CD14-positive monocyte (primary cell): ENCODE measurements around the gene CORO1A. TPM values are rescaled to one million over a fixed set of nuclear protein-coding genes. Genes with fewer than 3 reads are reported as not detected.
"Not testable (repeated sequence)": the region's sequence is repeated elsewhere in the genome, so short reads cannot be mapped to it uniquely, and the experiment has no call there.

Experiments used
- DNase-seq, 3 donors: peaks; one replicate each; pipeline ENCODE4 v3.0.0-alpha.2; 2011 to 2022
- H2AFZ ChIP-seq: 2 replicates; pipeline ENCODE4 v1.6.0; 2012; ENCODE audit warnings: mild to moderate bottlenecking, low read depth, low read length, inconsistent platforms; ENCODE audit not compliant: insufficient read depth, poor library complexity, severe bottlenecking
- H3K27ac ChIP-seq, 2 donors: 1 replicate in 1 of 2; 2 replicates in 1 of 2; pipeline ENCODE4 v1.5.1; 2012 to 2013; ENCODE audit warnings: low read length in 2 of 2, control low read depth in 1 of 2, inconsistent platforms in 1 of 2, low read depth in 1 of 2, mild to moderate bottlenecking in 1 of 2
- H3K27me3 ChIP-seq, 2 donors: one replicate each; pipeline versions ENCODE4 v1.6.0 to v1.6.1; 2011 to 2013; ENCODE audit warnings: low read length in 2 of 2; ENCODE audit not compliant: control insufficient read depth in 2 of 2, insufficient read depth in 2 of 2
- H3K36me3 ChIP-seq, 2 donors: replicated peaks in 1 of 2; 1 replicate in 1 of 2; 2 replicates in 1 of 2; pipeline versions ENCODE4 v1.5.1 to v1.6.1; 2012 to 2013; ENCODE audit warnings: low read length in 2 of 2, control low read depth in 1 of 2, inconsistent platforms in 1 of 2, mild to moderate bottlenecking in 1 of 2; ENCODE audit not compliant: insufficient read depth in 2 of 2, control insufficient read depth in 1 of 2
- H3K4me1 ChIP-seq, 2 donors: 1 replicate in 1 of 2; 2 replicates in 1 of 2; pipeline versions ENCODE4 v1.5.1 to v1.6.1; 2012 to 2013; ENCODE audit warnings: low read length in 2 of 2, control low read depth in 1 of 2, inconsistent platforms in 1 of 2, mild to moderate bottlenecking in 1 of 2, moderate library complexity in 1 of 2; ENCODE audit not compliant: insufficient read depth in 2 of 2, control insufficient read depth in 1 of 2
- H3K4me2 ChIP-seq: replicated peaks from 2 replicates; pipeline ENCODE3; 2012; ENCODE audit warnings: low read length, moderate library complexity, mild to moderate bottlenecking; ENCODE audit not compliant: poor library complexity, severe bottlenecking; ENCODE audit errors: extremely low read depth
- H3K4me3 ChIP-seq, 3 experiments: fragments of 200-600 bp in 1 of 3; sonication (generic) in 1 of 3; replicated peaks in 1 of 3; 1 replicate in 2 of 3; 2 replicates in 1 of 3; pipeline ENCODE4 v1.5.1; 2011 to 2013; ENCODE audit warnings: low read length in 3 of 3, mild to moderate bottlenecking in 3 of 3, control low read depth in 2 of 3, low read depth in 2 of 3, inconsistent platforms in 1 of 3, moderate library complexity in 1 of 3
- H3K79me2 ChIP-seq: 2 replicates; pipeline ENCODE4 v1.6.0; 2012; ENCODE audit warnings: mild to moderate bottlenecking, control low read depth, inconsistent platforms, low read length, moderate library complexity; ENCODE audit not compliant: insufficient read depth
- H3K9ac ChIP-seq: 2 replicates; pipeline ENCODE4 v1.6.0; 2017; ENCODE audit warnings: low read length, mild to moderate bottlenecking; ENCODE audit not compliant: insufficient read depth, poor library complexity, severe bottlenecking
- H3K9me3 ChIP-seq, 2 donors: replicated peaks in 1 of 2; 1 replicate in 1 of 2; 2 replicates in 1 of 2; pipeline versions ENCODE4 v1.5.1 to v1.6.1; 2012 to 2013; ENCODE audit warnings: low read length in 2 of 2, control low read depth in 1 of 2; ENCODE audit not compliant: control insufficient read depth in 1 of 2, insufficient read depth in 1 of 2
- H4K20me1 ChIP-seq: 2 replicates; pipeline ENCODE4 v1.6.0; 2012; ENCODE audit warnings: mild to moderate bottlenecking, low read length, control low read depth, moderate library complexity; ENCODE audit not compliant: insufficient read depth
- H3K27ac Mint-ChIP-seq, 7 donors: one replicate each; pipeline ENCODE4 v1.8.0; 2020; ENCODE audit warnings: mild to moderate bottlenecking in 7 of 7, mixed read lengths in 7 of 7, moderate library complexity in 6 of 7, inconsistent platforms in 2 of 7
- H3K27me3 Mint-ChIP-seq, 3 donors: one replicate each; pipeline ENCODE4 v1.8.0; 2021 to 2022; ENCODE audit warnings: low read depth in 3 of 3, mild to moderate bottlenecking in 3 of 3, mixed read lengths in 3 of 3, moderate library complexity in 3 of 3, inconsistent platforms in 1 of 3
- H3K36me3 Mint-ChIP-seq, 2 donors: one replicate each; pipeline ENCODE4 v1.8.0; 2020; ENCODE audit warnings: mixed read lengths in 2 of 2, inconsistent platforms in 1 of 2, mild to moderate bottlenecking in 1 of 2
- H3K4me1 Mint-ChIP-seq: one replicate; pipeline ENCODE4 v1.8.0; 2020; ENCODE audit warnings: mild to moderate bottlenecking, mixed read lengths
- H3K4me3 Mint-ChIP-seq, 2 donors: one replicate each; pipeline ENCODE4 v1.8.0; 2020; ENCODE audit warnings: mild to moderate bottlenecking in 2 of 2, mixed read lengths in 2 of 2, moderate library complexity in 1 of 2
- H3K9me3 Mint-ChIP-seq, 7 donors: one replicate each; pipeline ENCODE4 v1.8.0; 2020 to 2022; ENCODE audit warnings: mixed read lengths in 7 of 7, mild to moderate bottlenecking in 6 of 7, moderate library complexity in 6 of 7, inconsistent platforms in 2 of 7
- WGBS: methylation state at CpG from one replicate; pipeline ENCODE4 v1.1.5; 2013; ENCODE audit warnings: missing lambda C conversion rate; ENCODE audit not compliant: insufficient coverage; 5-methylcytosine and 5-hydroxymethylcytosine counted together
- intact Hi-C, 2 donors: fragments of 100-400 bp; cut with micrococcal nuclease; formaldehyde crosslinking; loops; one replicate each; pipeline versions ENCODE4 v1.15.0 to v1.15.1; 2023
- polyA plus RNA-seq, 3 donors: library from polyadenylated mRNA; depleted of rRNA in 1 of 3; unstranded in 2 of 3; stranded (reverse) in 1 of 3; fragments of 300-500 nt in 2 of 3; fragments of >200 nt in 1 of 3; fragmentation: Illumina TruSeq in 2 of 3; gene quantifications; 1 replicate in 2 of 3; 2 replicates in 1 of 3; pipeline ENCODE4 v1.2.3, GENCODE V29; 2012 to 2021
- TF ChIP-seq, protein P1 (sequence below): fragments of 200-600 bp; IDR thresholded peaks from one replicate; pipeline ENCODE4 v1.8.0; 2022; ENCODE audit warnings: antibody characterized with exemption, mild to moderate bottlenecking

CORO1A gene
- polyA plus RNA-seq, 3 donors: 1,314 to 1,363 (median 1,346) TPM

GRCh38 chr16:30187556-30187865 lies 4.1 kb downstream of the CORO1A start:
- intact Hi-C loops: no loop called here
- H3K79me2 ChIP-seq: peaks cover 52% of the 10 kb centered on the region
- H3K36me3 ChIP-seq: peaks cover 22 to 29% of the 10 kb centered on the region in 2 donors
- 43% methylated on average over 3 of the region's 9 CpGs for WGBS
- H2AFZ ChIP-seq: no peak overlapping the region
- H3K4me1 ChIP-seq: peaks cover 39 to 43% of the 10 kb centered on the region in 2 donors
- no peaks in the 10 kb centered on the region for H3K27me3 ChIP-seq
- H3K27ac ChIP-seq: peak overlapping the region; percentile 42 to 70
- H3K9me3 ChIP-seq: no peaks in the 10 kb centered on the region
- Mint-ChIP-seq H3K27me3 (no peaks in the 10 kb centered on the region), H3K4me3 (no peak overlapping the region), H3K9me3 (no peaks in the 10 kb centered on the region), H3K4me1 (peaks cover 28% of the 10 kb centered on the region), H3K27ac (peak overlapping the region; percentile 85 to 95 (median 90)), H3K36me3 (peaks cover 19 to 34% of the 10 kb centered on the region in 2 donors)
- H4K20me1 ChIP-seq: peaks cover 47% of the 10 kb centered on the region
- DNase-seq: no peak
- no peak overlapping the region for H3K9ac ChIP-seq
- H3K4me2 ChIP-seq: peak overlapping the region; percentile 96
- TF ChIP-seq, protein P1, sequence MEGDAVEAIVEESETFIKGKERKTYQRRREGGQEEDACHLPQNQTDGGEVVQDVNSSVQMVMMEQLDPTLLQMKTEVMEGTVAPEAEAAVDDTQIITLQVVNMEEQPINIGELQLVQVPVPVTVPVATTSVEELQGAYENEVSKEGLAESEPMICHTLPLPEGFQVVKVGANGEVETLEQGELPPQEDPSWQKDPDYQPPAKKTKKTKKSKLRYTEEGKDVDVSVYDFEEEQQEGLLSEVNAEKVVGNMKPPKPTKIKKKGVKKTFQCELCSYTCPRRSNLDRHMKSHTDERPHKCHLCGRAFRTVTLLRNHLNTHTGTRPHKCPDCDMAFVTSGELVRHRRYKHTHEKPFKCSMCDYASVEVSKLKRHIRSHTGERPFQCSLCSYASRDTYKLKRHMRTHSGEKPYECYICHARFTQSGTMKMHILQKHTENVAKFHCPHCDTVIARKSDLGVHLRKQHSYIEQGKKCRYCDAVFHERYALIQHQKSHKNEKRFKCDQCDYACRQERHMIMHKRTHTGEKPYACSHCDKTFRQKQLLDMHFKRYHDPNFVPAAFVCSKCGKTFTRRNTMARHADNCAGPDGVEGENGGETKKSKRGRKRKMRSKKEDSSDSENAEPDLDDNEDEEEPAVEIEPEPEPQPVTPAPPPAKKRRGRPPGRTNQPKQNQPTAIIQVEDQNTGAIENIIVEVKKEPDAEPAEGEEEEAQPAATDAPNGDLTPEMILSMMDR: peak; percentile 52
- H3K4me3 ChIP-seq: peak overlapping the region in 1 of 3 experiments; percentile 88

GRCh38 chr16:30187971-30188561 lies 4.7 kb downstream of the CORO1A start:
- Mint-ChIP-seq H3K4me3 (no peak overlapping the region), H3K27ac (peak overlapping the region in 5 of 7 donors; percentile 6 to 68 (median 18)), H3K36me3 (peaks cover 19 to 34% of the 10 kb centered on the region in 2 donors), H3K4me1 (peaks cover 24% of the 10 kb centered on the region), H3K27me3 (no peaks in the 10 kb centered on the region), H3K9me3 (no peaks in the 10 kb centered on the region)
- peaks cover 22 to 29% of the 10 kb centered on the region in 2 donors for H3K36me3 ChIP-seq
- peaks cover 50% of the 10 kb centered on the region for H3K79me2 ChIP-seq
- no peak overlapping the region for H3K4me3 ChIP-seq
- peaks cover 47% of the 10 kb centered on the region for H4K20me1 ChIP-seq
- peak in 1 of 3 donors; percentile 6 for DNase-seq
- TF ChIP-seq, protein P1: no peak
- H3K9ac ChIP-seq: no peak overlapping the region
- peak overlapping the region; percentile 2 to 42 for H3K27ac ChIP-seq
- H3K4me1 ChIP-seq: peaks cover 35 to 38% of the 10 kb centered on the region in 2 donors
- WGBS: 95% methylated on average over 16 of the region's 23 CpGs
- intact Hi-C loops: no loop called here
- H2AFZ ChIP-seq: no peak overlapping the region
- H3K4me2 ChIP-seq: no peak overlapping the region
- H3K9me3 ChIP-seq: no peaks in the 10 kb centered on the region
- H3K27me3 ChIP-seq: no peaks in the 10 kb centered on the region

GRCh38 chr16:30191158-30191557 lies 7.8 kb downstream of the CORO1A start:
- peaks cover 12% of the 10 kb centered on the region for H3K4me1 Mint-ChIP-seq
- H2AFZ ChIP-seq, DNase-seq, H3K4me3 ChIP-seq, H3K9ac ChIP-seq, H3K27ac ChIP-seq, H3K27me3 ChIP-seq, H3K9me3 Mint-ChIP-seq, intact Hi-C loops, H3K27me3 Mint-ChIP-seq, H3K4me2 ChIP-seq, H3K4me3 Mint-ChIP-seq, H3K9me3 ChIP-seq, H3K27ac Mint-ChIP-seq: not testable (repeated sequence)
- H3K36me3 Mint-ChIP-seq: peaks cover 16 to 20% of the 10 kb centered on the region in 2 donors
- Histone ChIP-seq H4K20me1 (peaks cover 23% of the 10 kb centered on the region), H3K4me1 (peaks cover 21 to 22% of the 10 kb centered on the region in 2 donors), H3K79me2 (peaks cover 20% of the 10 kb centered on the region), H3K36me3 (peaks cover 22 to 23% of the 10 kb centered on the region in 2 donors)
- WGBS: no CpG with 5 or more reads among the region's 12 CpGs
